ENCODE data around the gene GALNT9. TPM values are rescaled to one million over a fixed set of nuclear protein-coding genes. Genes with fewer than 3 reads are reported as not detected.

Gene GALNT9
- polyA plus RNA-seq, 1 of the 3 experiments (the other 2 are of a cell fraction), result not detected

DNA sequence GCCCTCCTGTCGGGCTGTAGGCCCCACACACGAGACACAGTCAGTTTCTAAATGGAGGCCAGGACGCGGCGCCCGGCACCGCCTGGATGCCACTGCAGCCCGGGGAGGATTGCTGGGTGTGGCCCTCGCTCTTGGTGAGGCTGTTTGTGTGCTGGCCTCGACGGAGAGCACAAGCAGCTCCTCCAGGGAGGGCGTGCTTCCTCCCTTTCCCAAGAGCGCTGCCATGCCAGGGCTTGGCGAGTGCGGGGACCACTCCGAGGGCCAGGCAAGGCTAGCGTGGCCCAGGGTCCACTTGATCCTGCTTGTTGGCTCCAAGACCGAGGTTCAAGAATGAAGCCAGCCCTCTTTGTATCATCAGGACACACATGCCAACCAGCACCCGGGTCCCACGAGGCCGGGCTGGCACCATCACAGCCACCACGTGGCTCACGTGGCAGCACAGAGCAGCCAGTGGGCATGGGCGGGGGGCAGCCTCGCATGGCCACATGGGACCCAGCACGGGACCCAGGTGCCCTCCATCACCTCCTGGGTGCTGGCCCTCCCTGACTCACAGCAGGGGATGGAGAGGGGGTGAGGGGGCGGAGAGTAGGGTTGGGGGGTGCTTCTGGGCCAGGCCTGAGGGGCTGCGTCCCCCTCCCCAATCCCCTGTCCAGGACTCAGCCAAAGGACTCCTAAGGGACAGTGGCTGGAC, 113.9 kb downstream of the GALNT9 start (continued):
- TF ChIP-seq, protein P1, sequence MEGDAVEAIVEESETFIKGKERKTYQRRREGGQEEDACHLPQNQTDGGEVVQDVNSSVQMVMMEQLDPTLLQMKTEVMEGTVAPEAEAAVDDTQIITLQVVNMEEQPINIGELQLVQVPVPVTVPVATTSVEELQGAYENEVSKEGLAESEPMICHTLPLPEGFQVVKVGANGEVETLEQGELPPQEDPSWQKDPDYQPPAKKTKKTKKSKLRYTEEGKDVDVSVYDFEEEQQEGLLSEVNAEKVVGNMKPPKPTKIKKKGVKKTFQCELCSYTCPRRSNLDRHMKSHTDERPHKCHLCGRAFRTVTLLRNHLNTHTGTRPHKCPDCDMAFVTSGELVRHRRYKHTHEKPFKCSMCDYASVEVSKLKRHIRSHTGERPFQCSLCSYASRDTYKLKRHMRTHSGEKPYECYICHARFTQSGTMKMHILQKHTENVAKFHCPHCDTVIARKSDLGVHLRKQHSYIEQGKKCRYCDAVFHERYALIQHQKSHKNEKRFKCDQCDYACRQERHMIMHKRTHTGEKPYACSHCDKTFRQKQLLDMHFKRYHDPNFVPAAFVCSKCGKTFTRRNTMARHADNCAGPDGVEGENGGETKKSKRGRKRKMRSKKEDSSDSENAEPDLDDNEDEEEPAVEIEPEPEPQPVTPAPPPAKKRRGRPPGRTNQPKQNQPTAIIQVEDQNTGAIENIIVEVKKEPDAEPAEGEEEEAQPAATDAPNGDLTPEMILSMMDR (IDR thresholded peaks at IDR 0.05), result no peak
- TF ChIP-seq, protein P2, sequence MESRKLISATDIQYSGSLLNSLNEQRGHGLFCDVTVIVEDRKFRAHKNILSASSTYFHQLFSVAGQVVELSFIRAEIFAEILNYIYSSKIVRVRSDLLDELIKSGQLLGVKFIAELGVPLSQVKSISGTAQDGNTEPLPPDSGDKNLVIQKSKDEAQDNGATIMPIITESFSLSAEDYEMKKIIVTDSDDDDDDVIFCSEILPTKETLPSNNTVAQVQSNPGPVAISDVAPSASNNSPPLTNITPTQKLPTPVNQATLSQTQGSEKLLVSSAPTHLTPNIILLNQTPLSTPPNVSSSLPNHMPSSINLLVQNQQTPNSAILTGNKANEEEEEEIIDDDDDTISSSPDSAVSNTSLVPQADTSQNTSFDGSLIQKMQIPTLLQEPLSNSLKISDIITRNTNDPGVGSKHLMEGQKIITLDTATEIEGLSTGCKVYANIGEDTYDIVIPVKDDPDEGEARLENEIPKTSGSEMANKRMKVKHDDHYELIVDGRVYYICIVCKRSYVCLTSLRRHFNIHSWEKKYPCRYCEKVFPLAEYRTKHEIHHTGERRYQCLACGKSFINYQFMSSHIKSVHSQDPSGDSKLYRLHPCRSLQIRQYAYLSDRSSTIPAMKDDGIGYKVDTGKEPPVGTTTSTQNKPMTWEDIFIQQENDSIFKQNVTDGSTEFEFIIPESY (IDR thresholded peaks at IDR 0.05; ENCODE audit: borderline replicate concordance, low read depth), result no peak
- no peak for TF ChIP-seq SIN3A (IDR thresholded peaks at IDR 0.05; ENCODE audit: borderline replicate concordance, low read depth, low read length)
- TF ChIP-seq, protein P3, sequence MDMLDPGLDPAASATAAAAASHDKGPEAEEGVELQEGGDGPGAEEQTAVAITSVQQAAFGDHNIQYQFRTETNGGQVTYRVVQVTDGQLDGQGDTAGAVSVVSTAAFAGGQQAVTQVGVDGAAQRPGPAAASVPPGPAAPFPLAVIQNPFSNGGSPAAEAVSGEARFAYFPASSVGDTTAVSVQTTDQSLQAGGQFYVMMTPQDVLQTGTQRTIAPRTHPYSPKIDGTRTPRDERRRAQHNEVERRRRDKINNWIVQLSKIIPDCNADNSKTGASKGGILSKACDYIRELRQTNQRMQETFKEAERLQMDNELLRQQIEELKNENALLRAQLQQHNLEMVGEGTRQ (IDR thresholded peaks at IDR 0.05; ENCODE audit: borderline replicate concordance, low read depth, low read length), result no peak

DNA sequence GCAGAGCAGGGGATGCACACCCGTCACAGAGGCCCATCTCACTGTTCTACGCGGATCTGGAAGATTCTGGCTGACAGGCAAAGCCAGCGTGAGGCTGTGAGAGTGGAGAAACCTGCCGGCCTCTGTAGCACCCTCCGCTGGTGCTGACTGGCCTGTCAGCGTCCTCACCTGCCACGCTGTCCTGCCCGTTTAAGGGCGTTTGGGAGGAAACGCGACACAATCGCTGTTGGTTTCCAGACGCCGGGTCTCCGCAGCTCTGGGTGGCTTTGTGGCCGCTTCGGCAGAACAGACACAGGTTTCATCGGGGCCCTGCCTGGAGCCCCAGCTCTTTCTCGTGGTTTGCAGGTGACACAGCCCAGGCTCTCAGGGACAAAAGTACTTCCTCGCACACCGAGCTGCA, 114.5 kb downstream of the GALNT9 start:
- no peak for DNase-seq
- Histone ChIP-seq H3K9me2 (no peaks in the 10 kb centered on the region), H3K4me3 (ENCODE audit: low read depth in 2 of 2, low read length in 1 of 2) (no peak overlapping the region), H4K20me1 (ENCODE audit: insufficient read depth) (no peaks in the 10 kb centered on the region), H3K4me2 (no peak overlapping the region), H3K9ac (no peak overlapping the region), H3K9me3 (no peaks in the 10 kb centered on the region), H3F3A (replicated peaks; ENCODE audit: insufficient read depth) (no peaks in the 10 kb centered on the region), H3K27ac (ENCODE audit: low read depth in 2 of 2, low read length in 1 of 2) (no peak overlapping the region), H3K79me2 (ENCODE audit: insufficient read depth) (no peaks in the 10 kb centered on the region), H2AFZ (ENCODE audit: low read depth) (no peak overlapping the region), H3K36me3 (replicated peaks in 1 of 2; ENCODE audit: control insufficient read depth in 1 of 2, insufficient read depth in 2 of 2, low read length in 1 of 2) (no peaks in the 10 kb centered on the region), H3K4me1 (ENCODE audit: control insufficient read depth in 1 of 2, insufficient read depth in 2 of 2, low read depth in 1 of 2, low read length in 1 of 2) (no peaks in the 10 kb centered on the region), H3K27me3 (ENCODE audit: insufficient read depth) (peaks cover 60% of the 10 kb centered on the region)
- POLR2A ChIA-PET, result no interaction called here
- CTCF ChIA-PET, result interaction anchor here (1.0 to 1.3 kb wide), 2 partner anchors 61 to 199 kb away, joined by 3 to 5 read pairs; no protein-coding TSS in a partner anchor
- TF ChIP-seq TEAD4 (IDR thresholded peaks at IDR 0.05; ENCODE audit: borderline replicate concordance, insufficient read depth) (no peak), SIN3A (IDR thresholded peaks at IDR 0.05; ENCODE audit: borderline replicate concordance, low read depth, low read length) (no peak), YY1 (IDR thresholded peaks at IDR 0.05; ENCODE audit: low read depth) (no peak), CHD2 (IDR thresholded peaks at IDR 0.05; ENCODE audit: low read length, partially characterized antibody) (no peak), JUND (IDR thresholded peaks at IDR 0.05) (no peak), MXI1 (IDR thresholded peaks at IDR 0.05; ENCODE audit: low read depth, low read length) (no peak), RAD21 (IDR thresholded peaks at IDR 0.05; ENCODE audit: low read length) (no peak), FOXM1 (IDR thresholded peaks at IDR 0.05; ENCODE audit: low read depth) (no peak)
- TF ChIP-seq, protein P4, sequence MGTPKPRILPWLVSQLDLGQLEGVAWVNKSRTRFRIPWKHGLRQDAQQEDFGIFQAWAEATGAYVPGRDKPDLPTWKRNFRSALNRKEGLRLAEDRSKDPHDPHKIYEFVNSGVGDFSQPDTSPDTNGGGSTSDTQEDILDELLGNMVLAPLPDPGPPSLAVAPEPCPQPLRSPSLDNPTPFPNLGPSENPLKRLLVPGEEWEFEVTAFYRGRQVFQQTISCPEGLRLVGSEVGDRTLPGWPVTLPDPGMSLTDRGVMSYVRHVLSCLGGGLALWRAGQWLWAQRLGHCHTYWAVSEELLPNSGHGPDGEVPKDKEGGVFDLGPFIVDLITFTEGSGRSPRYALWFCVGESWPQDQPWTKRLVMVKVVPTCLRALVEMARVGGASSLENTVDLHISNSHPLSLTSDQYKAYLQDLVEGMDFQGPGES (IDR thresholded peaks at IDR 0.05; ENCODE audit: low read depth, low read length), result no peak
- TF ChIP-seq, protein P5, sequence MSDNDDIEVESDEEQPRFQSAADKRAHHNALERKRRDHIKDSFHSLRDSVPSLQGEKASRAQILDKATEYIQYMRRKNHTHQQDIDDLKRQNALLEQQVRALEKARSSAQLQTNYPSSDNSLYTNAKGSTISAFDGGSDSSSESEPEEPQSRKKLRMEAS (IDR thresholded peaks at IDR 0.05; ENCODE audit: low read depth), result no peak
- WGBS (ENCODE audit: low lambda C conversion rate), result 20% methylated on average over 2 of the region's 22 CpGs

Measured in SK-N-SH (cell line).